ENCODE measurements around the gene RNASEH2C. TPM values are rescaled to one million over a fixed set of nuclear protein-coding genes. Genes with fewer than 3 reads are reported as not detected.

RNASEH2C gene
- total and polyA plus RNA-seq, 2 of the 13 experiments (the other 11 are each of a cell fraction or from before 2014, with no cell fraction given), result 27.4 to 50.9 TPM

GRCh38 chr11:65720211-65720934 lies at the start of gene RNASEH2C (continued):
- no peak for TF ChIP-seq AKNA (CRISPR knock-in tag; IDR thresholded peaks at IDR 0.05; ENCODE audit: borderline replicate concordance)
- 0 out of 2 replicates have a peak, but pooled peaks have one; percentile 15 for TF ChIP-seq ZNF580 (CRISPR knock-in tag; IDR thresholded peaks at IDR 0.05; ENCODE audit: borderline replicate concordance, low read depth)
- TF ChIP-seq IKZF4 (CRISPR knock-in tag; IDR thresholded peaks at IDR 0.05; ENCODE audit: borderline replicate concordance, low read depth, not compliant biosample characterization), result peak; percentile 44
- peak; percentile 44; the same call in 1 of the 2 replicates for TF ChIP-seq NFYC (CRISPR knock-in tag; IDR thresholded peaks at IDR 0.05)
- TF ChIP-seq ZNF44 (CRISPR knock-in tag; IDR thresholded peaks at IDR 0.05), result no peak
- peak; percentile 23; the same call in 1 of the 2 replicates for TF ChIP-seq SOX5 (CRISPR knock-in tag; IDR thresholded peaks at IDR 0.05; ENCODE audit: borderline replicate concordance)
- TF ChIP-seq ZNF790 (CRISPR knock-in tag; IDR thresholded peaks at IDR 0.05; ENCODE audit: borderline replicate concordance), result peak; percentile 82; the same call in 1 of the 2 replicates
- no peak for TF ChIP-seq NFE2L2 (IDR thresholded peaks at IDR 0.05; ENCODE audit: low read length)
- 0 out of 2 replicates have a peak, but pooled peaks have one; percentile 46 for TF ChIP-seq BCL6 (CRISPR knock-in tag; IDR thresholded peaks at IDR 0.05)
- 0 out of 2 replicates have a peak, but pooled peaks have one; percentile 47 for TF ChIP-seq TMF1 (CRISPR knock-in tag; IDR thresholded peaks at IDR 0.05; ENCODE audit: low read depth)
- TF ChIP-seq AGO2 (optimal IDR thresholded peaks at IDR 0.05; ENCODE audit: low read depth, low read length), result peak; percentile 97
- TF ChIP-seq EP300 (IDR thresholded peaks at IDR 0.05; ENCODE audit: low read depth in 2 of 2, low read length in 2 of 2), result no peak
- no peak for TF ChIP-seq EP300 (CRISPR knock-in tag; IDR thresholded peaks at IDR 0.05; ENCODE audit: borderline replicate concordance)
- 0 out of 2 replicates have a peak, but pooled peaks have one; percentile 54 for TF ChIP-seq ZZZ3 (CRISPR knock-in tag; IDR thresholded peaks at IDR 0.05; ENCODE audit: borderline replicate concordance)
- no peak for TF ChIP-seq ZFP36L1 (CRISPR knock-in tag; IDR thresholded peaks at IDR 0.05)
- 0 out of 2 replicates have a peak, but pooled peaks have one; percentile 72 for TF ChIP-seq MXD4 (CRISPR knock-in tag; IDR thresholded peaks at IDR 0.05)
- TF ChIP-seq ZNF792 (CRISPR knock-in tag; IDR thresholded peaks at IDR 0.05), result peak; percentile 78
- no peak for TF ChIP-seq SYNCRIP (IDR thresholded peaks at IDR 0.05; ENCODE audit: insufficient read depth, low read depth, low read length)
- TF ChIP-seq BORCS8-MEF2B (CRISPR knock-in tag; IDR thresholded peaks at IDR 0.05), result peak; percentile 77; the same call in 1 of the 2 replicates
- TF ChIP-seq, protein P1, sequence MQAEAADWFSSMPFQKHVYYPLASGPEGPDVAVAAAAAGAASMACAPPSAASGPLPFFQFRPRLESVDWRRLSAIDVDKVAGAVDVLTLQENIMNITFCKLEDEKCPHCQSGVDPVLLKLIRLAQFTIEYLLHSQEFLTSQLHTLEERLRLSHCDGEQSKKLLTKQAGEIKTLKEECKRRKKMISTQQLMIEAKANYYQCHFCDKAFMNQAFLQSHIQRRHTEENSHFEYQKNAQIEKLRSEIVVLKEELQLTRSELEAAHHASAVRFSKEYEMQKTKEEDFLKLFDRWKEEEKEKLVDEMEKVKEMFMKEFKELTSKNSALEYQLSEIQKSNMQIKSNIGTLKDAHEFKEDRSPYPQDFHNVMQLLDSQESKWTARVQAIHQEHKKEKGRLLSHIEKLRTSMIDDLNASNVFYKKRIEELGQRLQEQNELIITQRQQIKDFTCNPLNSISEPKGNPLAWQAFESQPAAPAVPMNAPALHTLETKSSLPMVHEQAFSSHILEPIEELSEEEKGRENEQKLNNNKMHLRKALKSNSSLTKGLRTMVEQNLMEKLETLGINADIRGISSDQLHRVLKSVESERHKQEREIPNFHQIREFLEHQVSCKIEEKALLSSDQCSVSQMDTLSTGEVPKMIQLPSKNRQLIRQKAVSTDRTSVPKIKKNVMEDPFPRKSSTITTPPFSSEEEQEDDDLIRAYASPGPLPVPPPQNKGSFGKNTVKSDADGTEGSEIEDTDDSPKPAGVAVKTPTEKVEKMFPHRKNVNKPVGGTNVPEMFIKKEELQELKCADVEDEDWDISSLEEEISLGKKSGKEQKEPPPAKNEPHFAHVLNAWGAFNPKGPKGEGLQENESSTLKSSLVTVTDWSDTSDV (CRISPR knock-in tag; IDR thresholded peaks at IDR 0.05), result peak; percentile 92
- TF ChIP-seq PREB (CRISPR knock-in tag; IDR thresholded peaks at IDR 0.05), result no peak
